GM23338 (cell line): ENCODE data around the gene CDK17. TPM values are rescaled to one million over a fixed set of nuclear protein-coding genes. Genes with fewer than 3 reads are reported as not detected.

Source experiments
- ATAC-seq: fragments of 200-7000 bp; cut with Tn5 transposase; 3 replicates; pipeline ENCODE4 v1.9.1; 2020
- DNase-seq: peaks from one replicate; pipeline ENCODE4 v3.0.0-alpha.2; 2015; ENCODE audit warnings: low spot score
- H2AFZ ChIP-seq: fragments of 200-600 bp; sonication (generic); 2 replicates; pipeline ENCODE4 v1.8.0; 2016; ENCODE audit warnings: antibody characterized with exemption, mild to moderate bottlenecking, moderate library complexity
- H3F3A ChIP-seq: fragments of 200-600 bp; sonication (generic); replicated peaks from 2 replicates; pipeline ENCODE4 v1.8.0; 2017; ENCODE audit warnings: antibody characterized with exemption, mixed run types, low read depth
- H3K27ac ChIP-seq: fragments of 200-600 bp; sonication (generic); 2 replicates; pipeline ENCODE4 v1.6.1; 2016; ENCODE audit warnings: low read depth
- H3K27me3 ChIP-seq: fragments of 200-600 bp; sonication (generic); 2 replicates; pipeline ENCODE4 v1.8.0; 2016; ENCODE audit warnings: mild to moderate bottlenecking, mixed run types, moderate library complexity; ENCODE audit not compliant: insufficient read depth
- H3K36me3 ChIP-seq: fragments of 200-600 bp; sonication (generic); 2 replicates; pipeline ENCODE4 v1.8.0; 2016; ENCODE audit warnings: mild to moderate bottlenecking; ENCODE audit not compliant: insufficient read depth
- H3K4me1 ChIP-seq: fragments of 200-600 bp; sonication (generic); 2 replicates; pipeline ENCODE4 v1.8.0; 2016; ENCODE audit warnings: mild to moderate bottlenecking, moderate library complexity; ENCODE audit not compliant: insufficient read depth
- H3K4me2 ChIP-seq: fragments of 200-600 bp; sonication (generic); 2 replicates; pipeline ENCODE4 v1.7.1; 2017; ENCODE audit warnings: mixed run types
- H3K4me3 ChIP-seq: fragments of 200-600 bp; sonication (generic); 2 replicates; pipeline ENCODE4 v1.6.1; 2016; ENCODE audit warnings: mixed run types
- H3K79me2 ChIP-seq: fragments of 200-600 bp; sonication (generic); replicated peaks from 2 replicates; pipeline ENCODE4 v1.8.0; 2017; ENCODE audit warnings: mild to moderate bottlenecking; ENCODE audit not compliant: insufficient read depth
- H3K9me2 ChIP-seq: fragments of 200-600 bp; sonication (generic); 2 replicates; pipeline ENCODE4 v1.8.0; 2017; ENCODE audit not compliant: insufficient read depth
- H4K20me1 ChIP-seq: fragments of 200-600 bp; sonication (generic); replicated peaks from 2 replicates; pipeline ENCODE4 v1.8.0; 2017; ENCODE audit warnings: mild to moderate bottlenecking; ENCODE audit not compliant: insufficient read depth
- H3K27ac Mint-ChIP-seq: 2 replicates; pipeline ENCODE4 v1.8.0; 2020; ENCODE audit warnings: inconsistent platforms, mild to moderate bottlenecking, moderate library complexity, mixed read lengths
- H3K27me3 Mint-ChIP-seq: 3 replicates; pipeline ENCODE4 v1.8.0; 2022; ENCODE audit warnings: low read depth, mild to moderate bottlenecking, moderate library complexity, mixed read lengths, inconsistent platforms; ENCODE audit not compliant: insufficient read depth, poor library complexity
- H3K36me3 Mint-ChIP-seq: 3 replicates; pipeline ENCODE4 v1.8.0; 2021; ENCODE audit warnings: low read depth, mild to moderate bottlenecking, inconsistent platforms, moderate library complexity, mixed read lengths
- H3K4me1 Mint-ChIP-seq: 3 replicates; pipeline ENCODE4 v1.8.0; 2020; ENCODE audit warnings: mild to moderate bottlenecking, inconsistent platforms, mixed read lengths
- H3K4me3 Mint-ChIP-seq: 3 replicates; pipeline ENCODE4 v1.8.0; 2021; ENCODE audit warnings: moderate library complexity, mild to moderate bottlenecking, inconsistent platforms, mixed read lengths
- H3K9me3 Mint-ChIP-seq: 3 replicates; pipeline ENCODE4 v1.8.0; 2020; ENCODE audit warnings: moderate library complexity, mild to moderate bottlenecking, inconsistent platforms, mixed read lengths
- CREB1 ChIP-seq: fragments of 250-450 bp; sonication (Bioruptor Pico); IDR thresholded peaks from 2 replicates; pipeline ENCODE4 v1.5.0; 2020; ENCODE audit warnings: low read depth, mild to moderate bottlenecking, moderate library complexity
- CTCF ChIP-seq, 2 experiments: fragments of 200-600 bp in 1 of 2; sonication (generic) in 1 of 2; conservative IDR thresholded peaks; 2 replicates each; pipeline versions ENCODE4 v1.5.1 to v1.6.1; 2016 to 2017; ENCODE audit warnings: antibody characterized with exemption in 2 of 2, low read depth in 2 of 2, mild to moderate bottlenecking in 2 of 2, moderate library complexity in 1 of 2
- ETS1 ChIP-seq: IDR thresholded peaks from 2 replicates; pipeline ENCODE4 v1.6.1; 2016; ENCODE audit warnings: antibody characterized with exemption
- EZH2 ChIP-seq: fragments of 200-600 bp; sonication (generic); IDR thresholded peaks from one replicate; pipeline ENCODE4 v1.8.0; 2017; ENCODE audit warnings: antibody characterized with exemption, mild to moderate bottlenecking, low read depth; ENCODE audit not compliant: unreplicated experiment
- EZH2phosphoT487 ChIP-seq: fragments of 200-600 bp; sonication (generic); IDR thresholded peaks from one replicate; pipeline ENCODE4 v1.8.1; 2018; ENCODE audit warnings: antibody characterized with exemption; ENCODE audit not compliant: unreplicated experiment
- JUNB ChIP-seq: IDR thresholded peaks from one replicate; pipeline ENCODE4 v1.6.1; 2016; ENCODE audit warnings: antibody characterized with exemption; ENCODE audit not compliant: unreplicated experiment
- NANOG ChIP-seq: IDR thresholded peaks from 2 replicates; pipeline ENCODE4 v1.6.1; 2016; ENCODE audit warnings: antibody characterized with exemption, borderline replicate concordance
- POLR2AphosphoS5 ChIP-seq: IDR thresholded peaks from 2 replicates; pipeline ENCODE4 v1.6.1; 2016; ENCODE audit warnings: antibody characterized with exemption, low read depth
- STAT1 ChIP-seq: IDR thresholded peaks from one replicate; pipeline ENCODE4 v1.6.1; 2016; ENCODE audit warnings: antibody characterized with exemption; ENCODE audit not compliant: unreplicated experiment
- ZNF114 ChIP-seq: fragments of 250-450 bp; sonication (Bioruptor Pico); IDR thresholded peaks from 2 replicates; pipeline ENCODE4 v1.5.0; 2020; ENCODE audit warnings: mild to moderate bottlenecking, moderate library complexity
- ZNF331 ChIP-seq: fragments of 250-450 bp; sonication (Bioruptor Pico); IDR thresholded peaks from 2 replicates; pipeline ENCODE4 v1.5.0; 2020; ENCODE audit warnings: low read depth, mild to moderate bottlenecking, moderate library complexity
- ZNF462 ChIP-seq: fragments of 250-450 bp; sonication (Bioruptor Pico); IDR thresholded peaks from 2 replicates; pipeline ENCODE4 v1.5.0; 2020; ENCODE audit warnings: mild to moderate bottlenecking, moderate library complexity
- polyA plus RNA-seq: library from polyadenylated mRNA; unstranded; fragments of >200 nt; fragmentation: Nextera tagmentation; extraction: Ambion mirVana; gene quantifications from 2 replicates; pipeline ENCODE4 v1.2.1, GENCODE V29; 2016
- total RNA-seq: library from RNA; depleted of rRNA; stranded (reverse); fragments of >200 nt; shearing (Covaris generic); gene quantifications from 2 replicates; pipeline ENCODE4 v1.2.3, GENCODE V29; 2014
- TF ChIP-seq, protein P1 (sequence below): IDR thresholded peaks from one replicate; pipeline ENCODE4 v1.6.1; 2018; ENCODE audit warnings: antibody characterized with exemption; ENCODE audit not compliant: unreplicated experiment

Gene CDK17
- total and polyA plus RNA-seq, 2 experiments from 2014 or later = 7.6 to 34.2 TPM

- Histone ChIP-seq H3K4me2 (no peak overlapping the region), H3K27ac (peak overlapping the region; percentile 42; the same call in 1 of the 2 replicates), H2AFZ (no peak overlapping the region), H3K36me3 (no peaks in the 10 kb centered on the region), H3K4me1 (no peaks in the 10 kb centered on the region), H3F3A (no peaks in the 10 kb centered on the region), H3K79me2 (peaks cover 86% of the 10 kb centered on the region), H3K4me3 (no peak overlapping the region), H3K27me3 (no peaks in the 10 kb centered on the region), H4K20me1 (no peaks in the 10 kb centered on the region; the same call in 1 of the 2 replicates), H3K9me2 (no peaks in the 10 kb centered on the region; the same call in 1 of the 2 replicates)
- H3K4me1 Mint-ChIP-seq = peaks cover 14% of the 10 kb centered on the region
- H3K9me3 Mint-ChIP-seq = no peaks in the 10 kb centered on the region
- no peaks in the 10 kb centered on the region for H3K36me3 Mint-ChIP-seq
- H3K27me3 Mint-ChIP-seq = no peaks in the 10 kb centered on the region
- no peak for ATAC-seq
- no peak overlapping the region for H3K27ac Mint-ChIP-seq
- H3K4me3 Mint-ChIP-seq = no peak overlapping the region
- DNase-seq = no peak
- TF ChIP-seq, protein P1, sequence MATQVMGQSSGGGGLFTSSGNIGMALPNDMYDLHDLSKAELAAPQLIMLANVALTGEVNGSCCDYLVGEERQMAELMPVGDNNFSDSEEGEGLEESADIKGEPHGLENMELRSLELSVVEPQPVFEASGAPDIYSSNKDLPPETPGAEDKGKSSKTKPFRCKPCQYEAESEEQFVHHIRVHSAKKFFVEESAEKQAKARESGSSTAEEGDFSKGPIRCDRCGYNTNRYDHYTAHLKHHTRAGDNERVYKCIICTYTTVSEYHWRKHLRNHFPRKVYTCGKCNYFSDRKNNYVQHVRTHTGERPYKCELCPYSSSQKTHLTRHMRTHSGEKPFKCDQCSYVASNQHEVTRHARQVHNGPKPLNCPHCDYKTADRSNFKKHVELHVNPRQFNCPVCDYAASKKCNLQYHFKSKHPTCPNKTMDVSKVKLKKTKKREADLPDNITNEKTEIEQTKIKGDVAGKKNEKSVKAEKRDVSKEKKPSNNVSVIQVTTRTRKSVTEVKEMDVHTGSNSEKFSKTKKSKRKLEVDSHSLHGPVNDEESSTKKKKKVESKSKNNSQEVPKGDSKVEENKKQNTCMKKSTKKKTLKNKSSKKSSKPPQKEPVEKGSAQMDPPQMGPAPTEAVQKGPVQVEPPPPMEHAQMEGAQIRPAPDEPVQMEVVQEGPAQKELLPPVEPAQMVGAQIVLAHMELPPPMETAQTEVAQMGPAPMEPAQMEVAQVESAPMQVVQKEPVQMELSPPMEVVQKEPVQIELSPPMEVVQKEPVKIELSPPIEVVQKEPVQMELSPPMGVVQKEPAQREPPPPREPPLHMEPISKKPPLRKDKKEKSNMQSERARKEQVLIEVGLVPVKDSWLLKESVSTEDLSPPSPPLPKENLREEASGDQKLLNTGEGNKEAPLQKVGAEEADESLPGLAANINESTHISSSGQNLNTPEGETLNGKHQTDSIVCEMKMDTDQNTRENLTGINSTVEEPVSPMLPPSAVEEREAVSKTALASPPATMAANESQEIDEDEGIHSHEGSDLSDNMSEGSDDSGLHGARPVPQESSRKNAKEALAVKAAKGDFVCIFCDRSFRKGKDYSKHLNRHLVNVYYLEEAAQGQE = no peak
- TF ChIP-seq EZH2phosphoT487 (no peak), POLR2AphosphoS5 (no peak), JUNB (no peak), EZH2 (no peak), ZNF462 (CRISPR knock-in tag) (no peak), CTCF (conservative IDR thresholded peaks at IDR 0.05; ENCODE audit: low read depth in 2 of 2) (no peak), CREB1 (CRISPR knock-in tag) (no peak), ZNF331 (CRISPR knock-in tag) (no peak), NANOG (no peak), ZNF114 (CRISPR knock-in tag) (no peak), ETS1 (no peak), STAT1 (no peak)
Observed at GRCh38 chr12:96354326-96354725, 45.9 kb downstream of the CDK17 start.
